Large intestine (tissue), 3 donors: ENCODE data around the gene KCNN4. TPM values are rescaled to one million over a fixed set of nuclear protein-coding genes. Genes with fewer than 3 reads are reported as not detected.

Source experiments
- DNase-seq, 2 donors: peaks; one replicate each; pipeline versions ENCODE4 v3.0.0 to v3.0.0-alpha.2; 2013
- H3K27ac ChIP-seq: one replicate; pipeline ENCODE4 v1.5.1; 2013; ENCODE audit warnings: low read length
- H3K27me3 ChIP-seq: 2 replicates; pipeline ENCODE4 v1.6.1; 2013; ENCODE audit warnings: low read length; ENCODE audit not compliant: control insufficient read depth, insufficient read depth
- H3K36me3 ChIP-seq: 2 replicates; pipeline ENCODE4 v1.6.1; 2013; ENCODE audit warnings: low read length; ENCODE audit not compliant: control insufficient read depth, insufficient read depth
- H3K4me1 ChIP-seq: one replicate; pipeline ENCODE4 v1.6.1; 2013; ENCODE audit warnings: low read length; ENCODE audit not compliant: control insufficient read depth, insufficient read depth
- H3K4me3 ChIP-seq: one replicate; pipeline ENCODE4 v1.5.1; 2013; ENCODE audit warnings: low read length
- H3K9me3 ChIP-seq: one replicate; pipeline ENCODE4 v1.6.1; 2013; ENCODE audit warnings: mild to moderate bottlenecking, low read depth, low read length, moderate library complexity; ENCODE audit not compliant: control insufficient read depth
- WGBS: methylation state at CpG from one replicate; pipeline ENCODE4 v1.1.5; 2013; ENCODE audit warnings: low lambda C conversion rate; ENCODE audit not compliant: insufficient coverage; 5-methylcytosine and 5-hydroxymethylcytosine counted together
- polyA plus RNA-seq: library from polyadenylated mRNA; unstranded; fragments of 120-200 nt; gene quantifications from one replicate; pipeline ENCODE4 v1.2.1, GENCODE V29; 2013

KCNN4 gene
- polyA plus RNA-seq, 1 donor, result 1.3 TPM

DNA sequence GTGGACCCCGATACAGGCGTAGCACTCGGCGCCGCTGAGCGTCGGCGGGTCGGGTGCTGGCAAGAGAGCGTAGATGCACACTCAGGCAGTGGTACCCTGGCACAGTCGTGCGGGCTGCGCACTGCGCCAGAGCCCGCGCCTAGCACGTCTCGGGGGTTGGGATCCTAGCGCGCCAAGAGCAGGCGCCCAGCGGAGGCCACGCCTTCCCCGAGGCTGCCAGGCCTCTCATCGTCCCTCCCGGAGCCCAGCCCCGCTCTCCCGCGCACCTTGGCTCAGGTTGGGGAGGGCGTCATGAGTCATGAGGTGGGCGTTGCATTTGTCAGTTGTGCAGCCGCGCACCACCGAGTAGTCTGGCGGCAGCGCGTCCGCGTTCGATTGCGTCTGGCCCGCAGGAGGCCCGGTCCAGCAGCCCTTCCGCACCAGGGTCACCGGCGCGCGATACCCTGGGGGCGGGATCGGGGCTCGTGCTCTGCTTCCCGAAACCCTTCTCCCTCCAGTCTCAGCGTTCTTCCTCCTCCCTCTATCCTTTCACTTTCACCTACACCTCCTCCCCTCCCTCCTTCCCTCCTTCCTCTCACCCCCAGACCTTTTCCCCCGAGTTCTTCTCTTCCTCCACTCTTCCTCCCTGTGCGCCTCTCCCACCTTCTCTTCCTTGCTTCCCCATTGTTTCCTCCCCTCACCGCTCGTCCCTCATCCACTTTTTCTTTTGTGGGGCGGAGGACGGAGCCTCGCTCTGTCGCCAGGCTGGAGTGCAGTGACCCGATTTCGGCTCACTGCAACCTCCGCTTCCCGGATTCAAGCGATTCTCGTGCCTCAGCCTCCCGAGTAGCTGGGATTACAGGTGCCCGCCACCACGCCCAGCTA lies 18.0 kb upstream of the KCNN4 start:
- no peak overlapping the region for H3K27ac ChIP-seq
- H3K4me3 ChIP-seq, result peak overlapping the region; percentile 43

DNA sequence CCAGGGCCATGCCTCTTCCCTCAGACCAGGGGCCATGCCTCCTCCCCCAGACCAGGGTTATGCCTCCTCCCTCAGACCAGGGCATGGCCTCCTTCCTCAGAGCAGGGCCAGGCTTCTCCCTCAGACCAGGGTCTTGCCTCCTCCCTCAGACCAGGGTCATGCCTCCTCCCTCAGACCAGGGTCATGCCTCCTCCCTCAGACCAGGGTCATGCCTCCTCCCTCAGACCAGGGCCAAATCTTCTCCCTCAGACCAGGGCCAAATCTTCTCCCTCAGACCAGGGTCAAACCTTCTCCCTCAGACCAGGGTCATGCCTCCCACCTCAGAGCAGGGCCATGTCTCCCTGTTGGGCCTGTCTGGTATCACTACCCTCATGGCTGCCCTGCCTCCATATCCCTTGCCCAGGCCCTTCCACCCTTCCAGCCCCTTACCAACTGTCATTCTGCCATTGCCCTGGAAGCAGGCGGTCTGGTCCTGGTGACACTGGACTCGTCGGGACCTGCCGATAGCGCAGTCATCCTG lies 17.3 kb upstream of the KCNN4 start:
- no peaks in the 10 kb centered on the region for H3K36me3 ChIP-seq
- peaks cover 31% of the 10 kb centered on the region for H3K27me3 ChIP-seq
- H3K4me1 ChIP-seq, result peaks cover 4% of the 10 kb centered on the region
- DNase-seq, result no peak
- no peak overlapping the region for H3K27ac ChIP-seq
- peak overlapping the region; percentile 43 for H3K4me3 ChIP-seq
- no CpG with 5 or more reads among the region's 5 CpGs for WGBS
- H3K9me3 ChIP-seq, result no peaks in the 10 kb centered on the region

More for the DNA sequence above, 18.0 kb upstream of the KCNN4 start:
- WGBS, result 10% methylated on average over 2 of the region's 70 CpGs
- Histone ChIP-seq H3K9me3 (no peaks in the 10 kb centered on the region), H3K4me1 (peaks cover 4% of the 10 kb centered on the region), H3K27me3 (peaks cover 26% of the 10 kb centered on the region), H3K36me3 (no peaks in the 10 kb centered on the region)
- DNase-seq, result peak; percentile 74 to 83

DNA sequence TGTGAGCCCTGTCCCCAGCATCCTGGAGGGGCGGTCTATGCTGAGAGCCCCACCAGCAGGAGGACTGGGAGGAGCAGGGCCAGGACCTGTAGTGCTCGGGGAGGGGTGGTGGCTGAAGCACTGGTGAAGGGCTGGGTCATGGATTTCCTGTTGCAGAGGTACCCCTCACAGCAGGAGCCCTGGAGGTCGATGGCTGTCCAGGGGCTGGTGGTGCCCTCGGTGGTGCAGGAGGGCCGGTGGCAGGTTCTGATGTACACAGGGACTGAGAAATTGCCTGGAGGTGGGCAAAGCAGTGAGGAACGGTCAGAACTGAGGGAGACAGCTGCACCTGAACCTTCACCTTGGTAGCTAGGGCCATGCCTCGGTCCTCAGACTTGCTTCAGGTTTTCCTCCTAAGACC lies 16.8 kb upstream of the KCNN4 start:
- no peak for DNase-seq
- H3K36me3 ChIP-seq, result no peaks in the 10 kb centered on the region
- H3K27ac ChIP-seq, result no peak overlapping the region
- no peaks in the 10 kb centered on the region for H3K9me3 ChIP-seq
- no CpG with 5 or more reads among the region's 7 CpGs for WGBS
- peaks cover 4% of the 10 kb centered on the region for H3K4me1 ChIP-seq
- H3K27me3 ChIP-seq, result peaks cover 31% of the 10 kb centered on the region
- no peak overlapping the region for H3K4me3 ChIP-seq

DNA sequence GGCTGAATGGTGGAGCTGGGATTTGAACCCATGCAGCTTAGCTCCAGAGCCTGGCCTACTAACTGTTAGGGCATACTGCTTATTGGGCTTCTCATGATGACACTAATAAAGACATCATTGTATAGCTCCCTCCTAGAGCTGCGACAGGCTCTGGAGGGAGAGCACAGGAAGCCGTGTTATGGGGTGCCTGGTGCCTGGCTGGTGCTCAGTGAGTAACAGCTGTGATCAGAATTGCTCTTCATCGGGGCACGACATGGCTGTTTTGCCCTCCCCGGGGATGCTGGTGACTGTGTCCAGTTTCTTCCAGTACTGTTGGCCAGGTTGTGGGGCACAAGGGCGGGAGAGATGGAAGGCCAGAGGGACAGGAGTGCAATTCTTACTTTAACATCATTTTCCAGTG lies 16.3 kb upstream of the KCNN4 start:
- no peak overlapping the region for H3K4me3 ChIP-seq
- no peak for DNase-seq
- no peaks in the 10 kb centered on the region for H3K36me3 ChIP-seq
- H3K27me3 ChIP-seq, result peaks cover 29% of the 10 kb centered on the region
- no peak overlapping the region for H3K27ac ChIP-seq
- no peaks in the 10 kb centered on the region for H3K9me3 ChIP-seq
- WGBS, result no CpG with 5 or more reads among the region's 6 CpGs
- H3K4me1 ChIP-seq, result peaks cover 4% of the 10 kb centered on the region

DNA sequence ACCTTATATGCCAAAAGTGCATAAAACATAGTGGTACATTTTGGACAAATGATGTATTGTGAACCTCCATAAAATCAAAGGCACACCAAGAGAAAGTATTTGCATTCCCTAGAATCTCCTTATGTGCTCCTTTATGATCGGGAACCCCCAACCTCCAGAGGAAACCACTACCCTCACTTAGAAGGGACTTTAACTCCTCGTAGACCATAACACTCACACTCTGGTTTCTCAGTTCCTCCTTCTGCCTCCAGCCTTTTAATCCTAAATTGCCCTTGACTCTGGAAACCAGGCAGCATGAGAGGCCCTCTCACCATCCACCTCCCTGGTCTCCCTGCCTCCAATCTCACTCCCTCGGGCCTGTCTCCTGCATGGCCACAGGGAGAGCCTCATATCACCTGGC lies 9.8 kb upstream of the KCNN4 start:
- no peak overlapping the region for H3K27ac ChIP-seq
- H3K4me1 ChIP-seq, result no peaks in the 10 kb centered on the region
- H3K4me3 ChIP-seq, result no peak overlapping the region
- H3K27me3 ChIP-seq, result peaks cover 10% of the 10 kb centered on the region
- H3K9me3 ChIP-seq, result no peaks in the 10 kb centered on the region
- H3K36me3 ChIP-seq, result no peaks in the 10 kb centered on the region
- no peak for DNase-seq
- no CpG with 5 or more reads among the region's 3 CpGs for WGBS

DNA sequence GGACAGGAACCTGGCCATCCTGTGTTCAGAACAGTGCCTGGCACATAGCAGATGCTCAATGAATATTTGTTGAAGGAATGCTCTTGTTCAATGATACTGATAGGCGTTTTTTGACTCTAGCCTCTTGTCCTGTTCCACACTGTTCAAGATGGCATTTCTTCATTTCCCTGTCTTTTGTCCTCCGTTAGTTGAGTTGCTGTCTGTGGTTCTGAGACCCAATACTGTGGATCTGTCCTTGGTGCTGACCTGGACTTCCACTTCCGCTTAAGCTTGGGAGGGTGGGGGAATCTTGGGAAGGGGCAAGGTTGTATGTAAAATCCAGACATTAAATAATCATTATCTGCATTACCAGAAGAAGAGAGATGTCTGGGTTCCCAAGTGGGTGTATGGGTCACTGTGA lies 8.3 kb upstream of the KCNN4 start:
- H3K4me1 ChIP-seq, result no peaks in the 10 kb centered on the region
- peaks cover 10% of the 10 kb centered on the region for H3K27me3 ChIP-seq
- no peak overlapping the region for H3K4me3 ChIP-seq
- no peak overlapping the region for H3K27ac ChIP-seq
- no peaks in the 10 kb centered on the region for H3K9me3 ChIP-seq
- H3K36me3 ChIP-seq, result no peaks in the 10 kb centered on the region
- WGBS, result no CpG with 5 or more reads among the region's 3 CpGs
- DNase-seq, result no peak

DNA sequence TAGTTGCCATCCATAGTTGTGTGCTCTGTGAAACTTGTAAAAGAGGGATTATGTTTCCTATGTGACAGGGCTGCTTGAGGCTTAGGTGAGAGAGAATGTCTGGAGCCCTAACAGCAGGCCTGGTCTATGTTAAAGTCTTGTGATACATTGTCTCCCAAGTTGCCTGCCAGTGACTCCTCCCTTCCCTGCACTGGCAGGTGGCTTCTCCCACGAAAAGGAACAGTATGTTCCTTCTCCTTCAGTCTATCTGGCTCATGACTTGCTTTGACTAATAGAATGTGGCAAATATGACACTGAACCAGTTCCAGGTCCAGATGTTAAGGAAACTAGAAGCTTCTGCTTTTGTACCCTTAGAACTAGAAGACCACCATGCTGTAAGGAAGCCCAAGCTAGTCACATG lies 5.9 kb upstream of the KCNN4 start:
- WGBS, result no CpG with 5 or more reads among the region's 1 CpG
- no peaks in the 10 kb centered on the region for H3K9me3 ChIP-seq
- DNase-seq, result no peak

DNA sequence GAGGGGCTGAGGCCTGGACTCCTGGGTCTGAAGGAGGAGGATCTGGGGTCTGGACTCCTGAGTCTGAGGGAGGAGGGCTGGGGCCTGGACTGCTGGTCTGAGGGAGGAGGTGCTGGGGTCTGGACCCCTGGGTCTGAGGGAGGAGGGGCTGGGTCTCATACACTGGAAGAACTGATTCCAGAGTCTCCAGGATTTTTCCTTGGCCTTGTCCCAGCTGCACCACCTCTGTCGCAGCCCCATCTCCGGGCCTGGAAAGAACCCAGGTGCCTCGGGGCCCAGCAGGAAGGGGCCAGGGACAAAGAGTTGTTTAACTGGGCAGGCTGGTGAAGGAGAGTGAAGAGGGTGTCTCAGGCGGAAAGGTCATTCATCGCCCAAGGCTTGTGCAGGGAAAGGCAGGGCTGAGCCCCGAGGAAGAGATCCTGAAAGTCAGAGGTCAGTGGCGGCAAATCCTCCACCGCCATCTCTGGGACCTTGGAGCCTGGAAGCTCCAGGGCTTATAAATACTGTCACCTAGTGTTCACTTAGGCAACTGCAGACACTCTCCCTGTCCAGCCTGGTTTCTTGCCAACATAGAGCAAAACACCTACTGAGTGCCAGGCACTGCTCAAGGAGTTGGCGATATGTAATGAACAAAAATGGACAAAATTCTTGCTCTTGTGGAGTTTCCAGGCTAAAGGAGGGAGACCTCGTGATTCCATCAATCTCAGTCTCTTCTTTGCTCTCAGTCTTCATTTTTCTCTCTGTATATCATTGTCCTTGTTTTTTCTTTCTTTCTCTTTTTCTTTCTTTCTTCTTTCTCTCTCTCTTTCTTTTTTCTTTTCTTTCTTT lies 4.4 kb upstream of the KCNN4 start:
- peaks cover 4% of the 10 kb centered on the region for H3K4me1 ChIP-seq
- no peaks in the 10 kb centered on the region for H3K36me3 ChIP-seq
- DNase-seq, result peak; percentile 44 to 46
- H3K27me3 ChIP-seq, result no peaks in the 10 kb centered on the region
- 0% methylated on average over 2 of the region's 10 CpGs for WGBS
- H3K27ac ChIP-seq, result no peak overlapping the region
- no peaks in the 10 kb centered on the region for H3K9me3 ChIP-seq
- no peak overlapping the region for H3K4me3 ChIP-seq

More for the DNA sequence above, 5.9 kb upstream of the KCNN4 start:
- Histone ChIP-seq H3K36me3 (no peaks in the 10 kb centered on the region), H3K4me3 (no peak overlapping the region), H3K27me3 (no peaks in the 10 kb centered on the region), H3K4me1 (no peaks in the 10 kb centered on the region), H3K27ac (no peak overlapping the region)

DNA sequence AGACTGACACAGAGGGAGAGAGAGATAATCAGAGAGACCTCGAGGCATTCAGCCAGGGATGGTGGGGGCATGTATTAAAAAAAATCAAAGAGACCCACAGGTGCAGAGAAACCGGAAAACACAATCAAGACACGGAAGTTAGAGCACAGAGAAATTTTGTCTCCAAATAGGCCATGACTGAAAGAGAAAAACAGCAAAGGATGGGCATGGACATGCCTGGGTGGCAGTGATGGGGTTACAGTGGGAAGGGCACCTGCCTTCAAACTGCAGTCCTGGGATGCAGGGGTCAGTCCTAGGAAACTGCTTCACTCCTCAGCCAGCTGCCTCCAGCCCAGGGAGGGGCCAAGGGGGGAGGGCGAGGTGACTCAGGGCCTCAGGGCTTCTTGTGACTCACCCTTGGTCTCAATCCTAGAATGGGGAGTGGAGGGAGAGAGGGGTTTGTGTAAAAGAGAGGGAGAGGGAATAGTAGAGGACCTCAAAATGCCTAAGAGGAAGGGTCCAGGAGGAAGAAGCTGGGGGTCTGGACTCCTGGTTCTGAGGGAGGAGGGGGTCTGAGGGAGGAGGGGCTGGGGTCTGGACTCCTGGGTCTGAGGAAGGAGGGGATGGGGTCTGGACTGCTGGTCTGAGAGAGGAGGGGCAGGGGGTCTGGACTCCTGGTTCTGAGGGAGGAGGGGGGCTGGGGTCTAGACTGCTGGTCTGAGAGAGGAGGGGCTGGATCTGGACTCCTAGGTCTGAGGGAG lies 3.6 kb upstream of the KCNN4 start:
- no peak for DNase-seq

DNA sequence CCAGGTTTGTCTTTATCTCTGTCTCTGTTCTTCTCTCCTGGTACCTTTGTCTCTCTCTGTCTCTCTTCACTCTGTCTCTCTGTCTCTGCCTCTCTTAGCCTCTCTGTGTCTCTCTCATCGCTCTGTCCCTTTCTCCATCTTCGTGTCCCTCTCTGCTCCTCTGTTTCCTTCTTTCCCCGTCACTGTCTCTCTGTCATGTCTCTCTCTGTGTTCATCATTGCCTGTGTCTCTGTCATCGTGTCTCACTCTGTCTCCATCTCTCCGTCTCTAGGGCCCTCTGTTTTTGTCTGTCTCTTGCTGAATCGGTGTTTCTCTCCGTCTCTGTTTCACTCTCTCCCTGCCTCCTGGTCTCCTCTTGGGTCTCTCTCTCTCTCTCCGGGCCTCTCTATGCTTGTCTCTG lies 2.9 kb upstream of the KCNN4 start:
- Histone ChIP-seq H3K27ac (no peak overlapping the region), H3K27me3 (no peaks in the 10 kb centered on the region), H3K4me1 (peaks cover 13% of the 10 kb centered on the region)

More for the DNA sequence above, 3.6 kb upstream of the KCNN4 start:
- Histone ChIP-seq H3K36me3 (no peaks in the 10 kb centered on the region), H3K4me1 (peaks cover 8% of the 10 kb centered on the region), H3K27me3 (no peaks in the 10 kb centered on the region), H3K27ac (no peak overlapping the region), H3K9me3 (no peaks in the 10 kb centered on the region), H3K4me3 (no peak overlapping the region)
- 60% methylated on average over 2 of the region's 4 CpGs for WGBS

More for the DNA sequence above, 2.9 kb upstream of the KCNN4 start:
- Histone ChIP-seq H3K4me3 (no peak overlapping the region), H3K36me3 (no peaks in the 10 kb centered on the region), H3K9me3 (no peaks in the 10 kb centered on the region)
- 97% methylated on average over 3 of the region's 8 CpGs for WGBS
- DNase-seq, result no peak
